GM12872 (cell line): Measurements from ENCODE around the gene BMPR1B.

Experiments used
- TF ChIP-seq, protein P1 (sequence below): IDR thresholded peaks from 3 replicates; pipeline ENCODE4 v1.5.1; 2011; ENCODE audit warnings: low read depth, mild to moderate bottlenecking, low read length, moderate library complexity; ENCODE audit not compliant: insufficient read depth

The BMPR1B gene

DNA sequence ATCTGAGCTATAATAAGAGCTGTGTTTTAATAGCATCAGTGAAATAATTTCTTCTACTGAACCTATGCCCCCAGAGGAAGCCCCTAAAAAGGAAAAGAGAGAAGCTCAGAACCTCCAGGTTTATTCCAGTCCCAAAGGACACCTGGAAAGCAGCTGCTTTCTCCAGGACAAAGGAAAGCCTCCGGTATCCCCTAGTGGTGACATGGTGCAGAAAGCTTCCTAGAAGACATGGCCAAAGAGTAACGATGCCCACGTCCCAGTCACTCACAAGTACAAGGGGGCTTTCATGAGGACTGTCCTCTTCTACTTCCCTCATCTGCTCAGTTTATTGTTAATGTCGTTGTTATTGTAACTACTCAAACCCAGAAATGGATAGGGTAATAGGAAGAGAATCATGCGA lies 447.1 kb downstream of the BMPR1B start:
- TF ChIP-seq, protein P1, sequence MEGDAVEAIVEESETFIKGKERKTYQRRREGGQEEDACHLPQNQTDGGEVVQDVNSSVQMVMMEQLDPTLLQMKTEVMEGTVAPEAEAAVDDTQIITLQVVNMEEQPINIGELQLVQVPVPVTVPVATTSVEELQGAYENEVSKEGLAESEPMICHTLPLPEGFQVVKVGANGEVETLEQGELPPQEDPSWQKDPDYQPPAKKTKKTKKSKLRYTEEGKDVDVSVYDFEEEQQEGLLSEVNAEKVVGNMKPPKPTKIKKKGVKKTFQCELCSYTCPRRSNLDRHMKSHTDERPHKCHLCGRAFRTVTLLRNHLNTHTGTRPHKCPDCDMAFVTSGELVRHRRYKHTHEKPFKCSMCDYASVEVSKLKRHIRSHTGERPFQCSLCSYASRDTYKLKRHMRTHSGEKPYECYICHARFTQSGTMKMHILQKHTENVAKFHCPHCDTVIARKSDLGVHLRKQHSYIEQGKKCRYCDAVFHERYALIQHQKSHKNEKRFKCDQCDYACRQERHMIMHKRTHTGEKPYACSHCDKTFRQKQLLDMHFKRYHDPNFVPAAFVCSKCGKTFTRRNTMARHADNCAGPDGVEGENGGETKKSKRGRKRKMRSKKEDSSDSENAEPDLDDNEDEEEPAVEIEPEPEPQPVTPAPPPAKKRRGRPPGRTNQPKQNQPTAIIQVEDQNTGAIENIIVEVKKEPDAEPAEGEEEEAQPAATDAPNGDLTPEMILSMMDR = peak; percentile 24; the same call in 1 of the 3 replicates
